Measurements from ENCODE around the gene SV2B. TPM values are rescaled to one million over a fixed set of nuclear protein-coding genes. Genes with fewer than 3 reads are reported as not detected.

Gene SV2B
- total RNA-seq, 1 donor from 2014 or later = 2.6 TPM

DNA sequence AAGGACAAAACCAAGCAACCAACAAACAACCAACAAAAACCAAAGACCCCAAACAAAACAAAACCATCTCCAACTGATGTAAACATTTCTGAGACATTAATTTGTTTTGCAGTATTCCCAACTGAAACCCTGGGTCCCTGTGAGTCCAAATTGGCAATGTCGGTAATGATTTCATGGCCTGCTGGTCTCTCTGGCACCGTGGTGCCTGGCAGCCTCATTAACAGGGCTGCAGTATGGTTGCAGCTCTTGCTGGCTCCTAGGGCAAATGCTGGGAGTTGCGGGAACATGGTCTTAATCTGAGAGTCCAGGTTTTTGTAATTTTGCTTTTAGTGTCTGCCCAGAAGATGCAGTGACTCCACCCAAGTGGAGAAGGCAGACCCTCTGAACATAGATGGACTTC, 128.3 kb downstream of the SV2B start:
- DNase-seq (ENCODE audit: low spot score) = no peak

DNA sequence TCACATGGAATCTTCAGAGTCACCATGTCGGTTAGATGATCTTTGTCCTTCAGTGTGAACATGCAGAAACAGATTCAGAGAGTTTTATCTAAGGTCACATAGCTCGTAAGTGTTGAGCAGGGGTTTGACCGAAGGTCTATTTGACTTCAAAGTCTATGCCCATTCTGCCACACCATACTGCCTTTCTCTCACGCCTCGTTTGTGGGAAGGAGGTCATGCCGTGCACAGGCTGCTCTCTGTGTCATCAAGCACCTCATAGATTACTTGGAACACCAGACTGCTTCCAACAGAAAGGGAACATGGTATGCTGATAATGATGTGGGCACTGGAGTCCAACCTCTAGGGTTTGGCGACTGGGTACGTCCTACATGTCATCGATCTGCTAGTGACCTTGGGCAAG, 128.8 kb downstream of the SV2B start:
- DNase-seq (ENCODE audit: low spot score) = no peak

DNA sequence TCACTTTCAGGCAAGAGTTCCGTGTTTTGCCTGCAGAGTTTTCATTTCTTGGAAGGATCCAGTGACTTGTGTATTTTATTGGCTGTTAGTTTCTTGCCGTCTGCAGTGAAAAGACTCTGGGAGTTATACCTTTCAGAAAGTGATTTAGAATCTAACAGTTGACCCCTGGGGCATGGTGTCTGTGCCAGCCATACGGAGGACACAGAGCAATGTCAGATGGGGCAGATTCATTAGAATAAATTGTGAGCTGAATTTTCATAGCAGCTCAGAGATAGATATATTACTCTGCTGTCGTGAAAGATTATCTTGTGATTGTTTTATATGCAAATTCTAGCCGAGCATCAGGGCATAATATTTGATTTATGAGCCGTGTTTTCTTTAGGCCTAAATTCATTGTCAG, 131.6 kb downstream of the SV2B start:
- DNase-seq (ENCODE audit: low spot score) = no peak

DNA sequence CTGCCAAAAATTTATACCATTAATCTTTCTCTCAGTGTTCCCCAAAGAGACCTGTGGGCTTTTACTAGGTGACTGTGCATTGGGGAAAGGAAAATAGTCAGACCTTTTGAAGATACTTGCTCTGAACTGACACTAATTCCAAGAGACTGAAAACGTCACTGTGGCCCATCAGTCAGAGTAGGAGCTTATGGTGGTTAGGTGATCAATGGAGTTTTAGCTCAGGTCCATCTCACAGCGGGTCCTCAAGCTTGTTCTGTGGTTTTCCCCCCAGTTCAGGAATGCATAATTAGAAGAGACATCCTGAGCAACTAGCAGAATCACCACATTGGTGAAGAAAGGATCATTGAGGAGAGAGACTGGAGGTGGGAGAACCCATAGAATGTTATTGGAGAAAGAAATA, 134.7 kb downstream of the SV2B start:
- DNase-seq (ENCODE audit: low spot score) = no peak

DNA sequence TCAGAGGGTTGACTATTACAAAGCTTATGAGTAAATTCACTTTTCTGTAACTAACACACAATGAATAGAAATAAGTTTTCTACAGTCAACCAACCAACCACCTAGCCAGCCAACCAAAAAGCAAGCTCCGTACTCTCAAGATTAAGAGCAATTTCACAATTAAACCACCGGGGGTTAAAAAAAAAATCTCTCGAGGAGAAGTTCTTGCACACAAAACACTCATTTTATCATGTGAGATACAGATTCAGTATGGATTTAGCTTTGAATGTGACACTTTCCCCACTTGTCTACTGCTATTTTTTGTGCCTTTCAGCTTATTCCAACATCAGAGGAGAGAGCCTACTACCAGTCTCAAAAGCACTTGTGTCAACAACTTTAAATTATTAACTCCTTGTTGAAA, 135.3 kb downstream of the SV2B start:
- DNase-seq (ENCODE audit: low spot score) = no peak

DNA sequence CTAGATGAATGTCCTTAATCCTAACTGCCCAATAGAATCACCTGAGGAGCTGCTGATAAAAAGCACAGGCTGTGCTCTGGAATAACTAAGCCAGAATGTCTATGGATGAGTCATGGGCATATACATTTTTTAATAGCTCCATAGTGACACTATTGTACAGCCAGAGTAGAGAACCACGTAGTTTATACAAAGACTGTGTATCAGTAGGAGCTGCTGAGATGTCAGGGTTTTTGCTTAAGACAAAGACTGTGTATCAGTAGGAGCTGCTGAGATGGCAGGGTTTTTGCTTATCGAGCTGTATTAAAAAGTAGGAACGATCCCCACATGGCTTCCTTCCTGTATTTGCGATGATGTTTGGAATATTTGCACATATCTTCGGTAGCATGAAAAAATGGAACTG, 137.4 kb downstream of the SV2B start:
- no peak for DNase-seq (ENCODE audit: low spot score)

DNA sequence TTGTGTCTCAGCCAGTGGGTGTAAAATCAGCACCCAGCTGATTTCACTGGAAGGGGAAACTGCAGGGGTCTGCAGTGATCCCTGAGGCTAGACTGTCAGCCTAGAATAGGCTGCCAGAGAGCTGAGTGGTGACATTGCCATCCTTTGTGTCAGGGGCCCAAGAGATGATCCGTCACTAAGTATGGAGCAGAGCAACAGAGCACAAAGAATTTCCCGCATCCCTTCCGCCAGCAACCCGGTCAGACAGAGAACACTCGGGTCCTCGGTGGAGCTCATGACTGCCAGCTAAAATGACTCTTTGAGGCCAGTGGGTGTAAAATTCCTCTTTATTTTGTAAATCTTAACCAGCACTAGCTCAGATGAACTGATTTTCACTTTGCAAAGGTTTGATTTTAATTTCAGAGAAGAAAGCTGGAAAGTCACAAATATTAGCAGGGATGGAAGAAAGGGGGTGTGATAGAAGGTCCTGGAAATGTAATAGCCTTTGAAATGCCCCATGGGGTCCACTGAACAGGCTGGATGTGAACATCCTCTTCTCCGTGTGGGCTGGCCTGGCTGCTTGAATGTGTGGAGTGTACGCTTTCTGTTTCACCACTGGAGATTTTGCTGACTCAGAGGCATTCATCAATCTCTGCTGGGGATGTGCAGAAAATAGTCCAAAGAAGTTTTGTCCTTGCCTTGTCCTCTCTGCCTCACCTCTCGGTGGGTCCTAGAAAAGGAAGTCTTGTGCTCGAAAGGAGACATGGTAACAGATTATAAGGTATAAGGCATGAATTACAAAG, 138.8 kb downstream of the SV2B start:
- DNase-seq (ENCODE audit: low spot score) = no peak

DNA sequence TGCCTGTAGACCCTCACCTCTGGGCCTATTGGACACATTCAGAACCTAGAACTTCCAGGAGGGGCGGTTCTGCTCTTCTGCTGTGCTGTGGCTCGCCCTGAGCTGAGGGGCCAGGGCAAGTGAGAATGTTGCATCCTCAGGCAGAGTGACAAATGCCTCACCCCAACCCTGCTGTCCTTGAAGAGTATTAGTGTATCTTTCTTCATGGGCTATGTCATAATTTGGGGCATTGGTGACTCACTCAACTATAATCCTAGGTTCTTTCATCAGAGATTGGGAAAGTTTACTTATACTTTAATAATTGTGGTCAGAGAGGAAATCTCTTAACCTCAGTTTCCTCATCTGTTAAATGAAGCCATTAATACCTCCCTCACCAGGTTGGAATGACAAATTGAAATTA, 143.8 kb downstream of the SV2B start:
- DNase-seq (ENCODE audit: low spot score) = no peak

DNA sequence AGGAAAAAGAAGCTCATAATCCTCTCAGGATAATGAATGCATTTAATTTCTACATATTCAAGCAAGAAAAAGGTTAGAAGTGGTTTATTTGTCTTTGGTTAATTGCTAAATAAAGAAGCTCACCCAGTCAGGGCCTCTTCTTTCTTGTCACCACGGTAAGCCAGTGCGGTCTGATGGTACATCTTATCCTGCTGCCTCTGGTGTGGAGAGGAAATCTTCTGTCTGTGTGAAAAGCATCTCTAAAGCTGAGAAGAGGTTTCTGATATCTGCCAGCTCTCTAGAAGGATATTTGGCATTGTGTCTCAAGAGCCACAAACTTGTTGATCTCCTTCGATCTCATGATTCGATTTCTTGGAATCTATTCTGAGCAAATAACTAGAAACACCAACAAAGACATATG, 144.9 kb downstream of the SV2B start:
- no peak for DNase-seq (ENCODE audit: low spot score)

DNA sequence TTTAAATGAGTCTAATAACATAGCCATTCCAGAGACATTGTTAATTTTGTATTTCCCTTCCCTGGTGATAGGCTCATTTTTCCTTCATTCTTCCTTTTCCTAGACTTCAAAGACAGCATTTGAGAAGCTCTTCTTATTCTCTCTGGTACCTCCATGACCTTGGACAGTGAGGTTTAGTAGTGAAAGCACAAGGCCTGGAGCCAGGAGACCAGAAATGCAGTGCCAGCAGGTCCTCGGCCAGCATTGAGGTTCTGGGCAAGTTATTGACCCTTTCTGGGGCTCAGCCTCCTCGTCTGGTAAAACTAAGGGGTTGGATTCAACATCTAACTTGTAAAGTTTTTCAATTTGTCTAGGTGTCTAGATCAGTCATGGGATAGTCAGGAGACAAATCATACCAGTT, 146.9 kb downstream of the SV2B start:
- no peak for DNase-seq (ENCODE audit: low spot score)

DNA sequence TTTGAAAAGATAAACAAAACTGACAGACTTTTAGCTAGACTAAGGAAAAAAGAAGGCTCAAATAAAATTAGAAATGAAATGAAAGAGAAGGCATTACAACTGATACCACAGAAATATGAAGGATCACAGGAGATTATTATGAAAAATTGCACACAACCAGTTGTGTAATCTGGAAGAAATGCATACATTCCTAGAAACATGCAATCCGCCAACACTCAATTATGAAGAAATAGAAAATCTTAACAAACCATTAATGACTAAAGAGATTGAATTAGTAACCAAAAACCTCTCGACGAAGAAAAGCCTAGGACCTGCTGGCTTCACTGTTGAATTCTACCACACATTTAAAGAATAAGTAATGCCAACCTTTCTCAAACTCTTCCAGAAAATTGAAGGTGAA, 149.5 kb downstream of the SV2B start:
- DNase-seq (ENCODE audit: low spot score) = peak; percentile 13

DNA sequence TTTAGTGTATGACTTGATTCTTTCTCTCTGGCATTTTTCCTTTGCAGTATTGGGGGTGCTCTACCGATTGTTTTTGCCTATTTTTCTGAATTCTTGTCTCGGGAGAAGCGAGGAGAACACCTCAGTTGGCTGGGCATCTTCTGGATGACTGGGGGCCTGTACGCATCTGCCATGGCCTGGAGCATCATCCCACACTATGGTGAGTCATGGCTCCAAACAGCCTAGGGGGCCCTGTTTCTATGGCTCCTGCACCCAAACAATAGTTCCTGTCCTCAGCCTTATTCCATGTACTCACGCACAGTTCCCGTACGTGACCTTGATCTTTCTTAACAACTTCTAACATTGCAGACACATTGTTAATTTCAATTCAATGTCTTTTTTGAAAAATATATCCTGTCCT, 152.3 kb downstream of the SV2B start:
- DNase-seq (ENCODE audit: low spot score) = no peak

DNA sequence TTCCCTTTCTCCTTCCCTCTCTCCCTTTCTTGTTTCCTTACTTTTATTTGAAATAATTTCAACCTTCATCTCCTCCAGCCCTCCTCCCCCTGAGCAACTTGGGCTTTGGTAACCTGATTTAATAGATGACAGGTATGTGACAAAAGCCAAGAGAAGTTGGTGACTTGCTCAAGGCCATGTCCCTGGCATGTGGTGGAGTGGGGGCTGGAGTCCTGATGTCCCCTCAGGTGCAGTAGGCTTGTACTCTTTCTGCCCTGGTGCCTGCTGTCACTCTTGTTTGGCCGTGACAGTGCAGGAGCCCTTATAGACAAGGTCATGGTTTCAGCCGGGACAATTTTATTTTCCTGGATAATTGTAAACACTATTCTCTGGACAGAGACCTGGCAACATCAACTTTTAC, 152.7 kb downstream of the SV2B start:
- no peak for DNase-seq (ENCODE audit: low spot score)

DNA sequence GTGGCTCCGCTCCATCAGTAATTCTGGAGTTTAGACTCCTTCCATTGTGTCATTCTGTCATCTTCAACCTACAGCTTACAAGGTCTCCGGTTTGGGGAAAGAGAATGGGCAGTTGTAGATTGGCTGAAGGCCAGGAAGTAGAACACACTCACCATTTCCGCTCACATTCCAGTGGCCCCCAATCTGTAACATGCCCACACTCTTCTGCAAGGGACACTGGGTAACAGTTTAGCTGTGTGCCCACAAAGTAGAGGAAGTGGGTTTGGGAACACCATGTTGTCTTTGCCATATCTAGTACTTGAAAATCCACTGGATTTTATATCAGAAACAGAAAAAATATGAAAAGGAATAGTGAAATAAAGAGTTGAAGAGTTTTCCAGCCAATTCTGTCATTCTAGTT, 153.5 kb downstream of the SV2B start:
- DNase-seq (ENCODE audit: low spot score) = no peak

DNA sequence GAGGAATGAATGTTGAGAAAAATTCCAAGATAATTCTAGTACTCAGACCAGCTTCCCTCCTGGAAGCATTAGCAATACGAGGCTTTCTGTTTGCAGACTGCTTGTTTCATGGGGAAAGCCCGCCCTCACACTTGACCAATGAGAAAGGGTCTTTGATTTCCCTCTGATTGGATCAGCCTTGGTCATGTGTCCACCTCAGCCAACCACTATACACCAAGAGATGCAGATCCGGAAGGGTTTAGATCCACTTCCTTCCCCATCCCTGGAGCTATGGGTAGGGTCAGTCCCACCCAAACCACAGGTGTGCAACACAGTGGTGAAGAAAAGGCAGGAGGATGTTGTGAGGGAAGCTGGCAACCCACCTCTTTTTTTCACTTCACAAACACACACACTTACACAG, 154.7 kb downstream of the SV2B start:
- DNase-seq (ENCODE audit: low spot score) = no peak

DNA sequence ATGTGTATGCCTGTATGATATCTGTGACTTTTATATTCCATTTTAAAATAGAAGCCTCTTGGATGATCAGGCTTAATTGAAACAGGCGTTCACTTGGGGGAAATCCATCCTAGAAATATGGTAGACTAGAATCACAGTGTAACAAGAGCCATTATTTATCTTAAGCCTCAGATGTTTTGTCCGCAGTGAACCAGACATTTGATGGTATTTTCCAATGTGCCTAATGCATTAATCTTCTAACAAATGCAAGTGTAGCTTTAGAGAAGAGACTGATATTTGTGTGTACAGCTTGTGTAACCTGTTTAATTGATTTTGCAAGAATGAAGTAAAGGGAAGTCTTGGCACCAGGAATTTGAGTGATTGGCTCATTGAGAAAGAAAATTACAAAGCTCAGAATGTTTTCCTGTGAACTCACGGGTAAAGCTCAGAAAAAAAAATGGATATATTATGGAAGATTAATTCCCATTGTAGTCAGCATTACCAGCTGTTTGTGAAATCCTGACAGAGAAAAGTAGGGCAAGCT, 155.7 kb downstream of the SV2B start:
- DNase-seq (ENCODE audit: low spot score) = no peak

DNA sequence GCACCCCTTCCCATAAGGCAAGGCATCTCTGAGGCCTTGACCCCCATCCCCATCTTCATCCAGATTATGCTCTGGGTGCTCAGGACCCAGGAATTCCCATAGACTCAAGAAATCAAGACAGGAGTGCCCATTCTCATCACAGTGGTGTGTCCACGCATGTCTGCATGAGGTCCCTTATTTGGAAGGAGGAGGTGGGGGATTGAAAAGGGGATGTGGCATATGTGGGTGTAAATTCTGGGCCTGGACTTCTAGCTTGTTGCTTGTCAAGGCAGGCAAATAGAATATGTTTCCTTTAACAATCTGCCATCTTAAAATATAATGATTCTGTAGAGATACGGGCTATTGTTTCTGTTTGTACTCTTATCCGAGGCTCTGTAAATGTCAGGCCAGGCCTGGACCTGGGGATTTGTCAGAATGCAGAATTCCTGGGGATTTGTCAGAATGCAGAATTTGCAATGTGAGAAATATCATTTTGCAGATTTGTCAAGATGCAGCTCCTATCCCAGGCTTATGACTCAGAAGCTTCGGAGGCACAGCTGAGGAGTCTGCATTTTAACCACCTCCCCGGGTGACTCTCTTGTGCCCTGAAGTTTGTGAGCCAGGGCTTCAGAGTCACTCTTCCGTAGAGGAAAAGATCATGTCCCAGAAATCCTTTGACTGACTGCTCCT, 157.8 kb downstream of the SV2B start:
- peak; percentile 73 for DNase-seq (ENCODE audit: low spot score)

DNA sequence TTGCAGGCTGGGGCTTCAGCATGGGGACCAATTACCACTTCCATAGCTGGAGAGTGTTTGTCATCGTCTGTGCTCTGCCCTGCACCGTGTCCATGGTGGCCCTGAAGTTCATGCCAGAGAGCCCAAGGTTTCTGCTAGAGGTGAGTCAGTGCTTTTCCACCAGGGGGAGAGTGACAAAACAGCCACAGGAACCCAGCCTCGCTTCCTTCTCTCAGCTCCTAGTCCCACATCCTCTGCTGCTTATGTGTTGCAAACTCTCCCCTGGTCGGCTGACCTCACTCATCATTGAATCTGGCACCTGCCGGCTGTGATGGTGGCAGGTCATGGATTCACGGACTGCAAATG, 158.3 kb downstream of the SV2B start:
- DNase-seq (ENCODE audit: low spot score) = no peak

DNA sequence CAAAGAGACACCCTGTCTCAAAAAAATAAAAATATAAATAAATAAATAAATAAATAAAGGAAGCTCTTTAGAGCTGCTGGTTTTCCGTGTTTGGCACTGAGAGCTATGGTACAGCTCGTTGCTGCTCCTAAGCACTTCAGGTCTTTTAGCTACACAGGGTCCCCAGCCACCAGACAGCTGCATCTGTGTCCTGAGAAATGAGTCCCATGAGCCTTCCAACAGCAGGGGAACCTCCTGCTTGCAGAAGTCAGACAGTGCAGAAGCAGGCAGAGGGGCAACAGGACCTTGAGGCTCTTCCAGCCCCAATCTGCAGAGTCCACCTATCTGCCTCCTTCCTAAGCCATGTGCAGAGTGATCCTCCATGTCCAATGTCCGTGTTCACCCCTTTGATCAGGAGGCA, 159.0 kb downstream of the SV2B start:
- DNase-seq (ENCODE audit: low spot score) = no peak

DNA sequence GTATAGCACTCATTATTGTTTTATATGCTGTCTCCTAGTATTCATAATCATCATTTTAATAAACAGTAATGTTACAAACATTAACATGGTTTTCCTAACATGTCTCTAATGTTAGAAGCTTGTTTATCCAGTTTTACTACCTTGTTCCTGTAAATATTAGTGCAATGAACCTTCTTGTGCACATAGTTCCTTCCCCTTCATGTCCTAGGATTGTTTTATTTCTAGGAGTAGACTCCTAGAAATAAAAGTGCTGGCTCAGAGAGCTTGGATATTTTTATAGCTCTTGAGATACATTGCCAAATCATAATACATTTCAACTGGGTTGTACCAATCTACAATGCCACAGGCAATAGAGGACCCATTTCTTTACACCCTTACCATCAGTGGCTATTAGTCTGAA, 161.3 kb downstream of the SV2B start:
- DNase-seq (ENCODE audit: low spot score) = no peak

DNA sequence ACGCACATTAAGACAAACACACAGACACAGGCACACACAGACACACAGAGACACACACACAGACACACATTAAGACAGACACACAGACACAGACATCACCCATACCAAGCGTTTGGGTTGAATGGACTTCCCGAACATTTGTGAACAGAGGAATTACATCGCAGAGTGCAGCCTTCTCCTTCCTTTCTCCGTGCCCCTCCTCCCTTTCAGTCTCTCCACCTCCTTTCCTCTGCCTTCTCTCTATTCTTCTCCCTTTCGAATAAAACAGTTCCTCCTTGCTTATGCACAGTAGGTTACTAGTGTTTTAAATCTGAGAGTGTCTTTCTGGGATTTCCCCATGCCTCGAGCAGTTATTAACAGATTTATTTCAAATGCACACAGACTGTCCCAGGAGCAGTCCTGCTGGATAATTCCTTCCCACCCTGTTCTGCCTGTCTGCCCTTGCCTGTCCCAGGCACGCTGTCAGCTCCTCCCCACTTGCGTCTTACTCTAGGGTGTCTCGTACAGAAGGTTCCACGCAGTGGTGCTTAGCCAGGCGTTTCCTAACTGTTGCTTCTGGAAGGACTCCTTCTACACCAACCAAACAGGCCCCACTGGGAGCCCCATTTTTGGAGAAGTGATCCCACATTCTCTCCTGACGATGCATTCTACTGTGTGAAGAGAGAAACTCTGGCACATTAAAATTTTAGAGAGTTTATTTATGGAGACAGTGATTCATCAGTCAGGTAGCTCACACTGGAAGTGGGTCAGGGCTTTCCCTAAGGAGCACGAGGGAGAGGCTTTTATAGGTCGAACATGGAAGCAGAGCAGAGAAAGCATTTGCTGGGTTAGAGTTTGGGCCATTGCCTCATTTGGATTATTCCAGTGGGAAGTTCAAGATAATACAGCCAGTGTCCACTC, 163.8 kb downstream of the SV2B start:
- peak; percentile 65 for DNase-seq (ENCODE audit: low spot score)

DNA sequence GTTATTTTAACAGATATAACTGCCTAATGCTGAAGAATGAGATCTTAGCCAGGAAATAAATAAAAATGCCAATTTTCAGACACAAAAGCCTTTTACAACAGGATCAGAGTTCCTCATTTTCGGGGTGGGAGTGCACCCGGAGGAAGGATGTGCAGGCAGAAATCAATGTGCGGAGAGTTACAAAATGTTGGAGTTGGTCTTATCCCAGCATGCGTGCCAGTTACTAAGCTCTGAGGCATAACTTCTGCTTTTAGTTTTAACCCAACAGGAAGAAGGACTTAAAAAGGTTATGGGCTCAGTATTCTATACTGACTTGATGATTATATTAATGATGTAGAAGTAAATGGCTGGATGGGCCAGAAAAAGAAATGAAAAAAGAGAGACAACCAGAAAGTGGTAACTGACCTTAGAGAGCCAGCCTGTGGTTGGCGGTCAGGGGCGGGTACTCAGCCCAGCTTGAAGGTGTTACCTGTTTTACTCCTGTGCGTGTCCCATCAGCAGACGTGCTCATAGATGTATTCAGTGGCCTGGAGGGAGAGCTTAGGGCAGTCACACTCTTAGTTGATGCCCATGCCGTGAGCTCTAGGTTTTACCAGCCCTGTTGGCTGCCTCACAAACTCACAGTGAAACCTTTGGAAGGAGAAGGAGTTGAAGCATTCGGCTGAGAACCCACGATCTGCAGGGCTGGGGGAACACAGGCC, 164.7 kb downstream of the SV2B start:
- DNase-seq (ENCODE audit: low spot score) = peak; percentile 20

Data from umbilical cord (tissue), 2 donors.